ENCODE data around the gene CPXM1. TPM values are rescaled to one million over a fixed set of nuclear protein-coding genes. Genes with fewer than 3 reads are reported as not detected.

The CPXM1 gene
- total RNA-seq, 1 experiment from 2014 or later: 0.17 TPM

DNA sequence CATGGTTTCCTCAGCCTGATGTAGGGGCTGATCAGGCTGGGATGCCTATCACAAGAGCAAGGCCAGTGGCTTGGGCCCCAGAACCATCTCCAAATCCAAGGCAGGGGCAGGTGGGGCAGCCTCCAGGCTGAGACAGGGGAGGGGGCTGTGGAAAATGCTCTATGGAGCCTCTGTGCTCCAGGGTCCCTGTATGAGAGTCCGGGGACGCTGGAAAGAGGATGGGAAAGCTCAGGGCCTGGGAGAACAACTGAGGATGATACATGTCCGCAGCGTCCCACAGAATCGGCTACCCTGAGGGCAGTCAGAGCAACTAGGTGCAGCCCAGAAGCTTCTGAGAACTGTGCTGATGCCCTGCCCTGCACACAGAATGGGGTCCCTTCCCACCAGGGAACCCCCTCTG is 43.4 kb downstream of the CPXM1 start:
- no peaks in the 10 kb centered on the region for H3K9me2 ChIP-seq (ENCODE audit: insufficient read depth)
- no peak for TF ChIP-seq EGR1 (IDR thresholded peaks at IDR 0.05; ENCODE audit: low read depth)
- TF ChIP-seq ZFX (IDR thresholded peaks at IDR 0.05): no peak
- TF ChIP-seq ZNF274 (IDR thresholded peaks at IDR 0.05; ENCODE audit: low read depth, low read length): no peak
- no peak for TF ChIP-seq SIN3A (IDR thresholded peaks at IDR 0.05; ENCODE audit: low read depth)
- no peak for TF ChIP-seq ZBTB33 (IDR thresholded peaks at IDR 0.05; ENCODE audit: extremely low read depth, insufficient replicate concordance, low read length)
- TF ChIP-seq FOSL1 (IDR thresholded peaks at IDR 0.05; ENCODE audit: low read depth): no peak
- TF ChIP-seq, protein P1, sequence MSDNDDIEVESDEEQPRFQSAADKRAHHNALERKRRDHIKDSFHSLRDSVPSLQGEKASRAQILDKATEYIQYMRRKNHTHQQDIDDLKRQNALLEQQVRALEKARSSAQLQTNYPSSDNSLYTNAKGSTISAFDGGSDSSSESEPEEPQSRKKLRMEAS (IDR thresholded peaks at IDR 0.05): no peak
- no peak for TF ChIP-seq YY1 (IDR thresholded peaks at IDR 0.05; ENCODE audit: extremely low read depth, insufficient replicate concordance, low read depth, low read length)
- no peak for TF ChIP-seq SP1 (IDR thresholded peaks at IDR 0.05; ENCODE audit: low read depth)
- TF ChIP-seq, protein P2, sequence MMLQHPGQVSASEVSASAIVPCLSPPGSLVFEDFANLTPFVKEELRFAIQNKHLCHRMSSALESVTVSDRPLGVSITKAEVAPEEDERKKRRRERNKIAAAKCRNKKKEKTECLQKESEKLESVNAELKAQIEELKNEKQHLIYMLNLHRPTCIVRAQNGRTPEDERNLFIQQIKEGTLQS (IDR thresholded peaks at IDR 0.05): no peak
- no peak for TF ChIP-seq SRF (IDR thresholded peaks at IDR 0.05; ENCODE audit: low read depth)
- TF ChIP-seq, protein P3, sequence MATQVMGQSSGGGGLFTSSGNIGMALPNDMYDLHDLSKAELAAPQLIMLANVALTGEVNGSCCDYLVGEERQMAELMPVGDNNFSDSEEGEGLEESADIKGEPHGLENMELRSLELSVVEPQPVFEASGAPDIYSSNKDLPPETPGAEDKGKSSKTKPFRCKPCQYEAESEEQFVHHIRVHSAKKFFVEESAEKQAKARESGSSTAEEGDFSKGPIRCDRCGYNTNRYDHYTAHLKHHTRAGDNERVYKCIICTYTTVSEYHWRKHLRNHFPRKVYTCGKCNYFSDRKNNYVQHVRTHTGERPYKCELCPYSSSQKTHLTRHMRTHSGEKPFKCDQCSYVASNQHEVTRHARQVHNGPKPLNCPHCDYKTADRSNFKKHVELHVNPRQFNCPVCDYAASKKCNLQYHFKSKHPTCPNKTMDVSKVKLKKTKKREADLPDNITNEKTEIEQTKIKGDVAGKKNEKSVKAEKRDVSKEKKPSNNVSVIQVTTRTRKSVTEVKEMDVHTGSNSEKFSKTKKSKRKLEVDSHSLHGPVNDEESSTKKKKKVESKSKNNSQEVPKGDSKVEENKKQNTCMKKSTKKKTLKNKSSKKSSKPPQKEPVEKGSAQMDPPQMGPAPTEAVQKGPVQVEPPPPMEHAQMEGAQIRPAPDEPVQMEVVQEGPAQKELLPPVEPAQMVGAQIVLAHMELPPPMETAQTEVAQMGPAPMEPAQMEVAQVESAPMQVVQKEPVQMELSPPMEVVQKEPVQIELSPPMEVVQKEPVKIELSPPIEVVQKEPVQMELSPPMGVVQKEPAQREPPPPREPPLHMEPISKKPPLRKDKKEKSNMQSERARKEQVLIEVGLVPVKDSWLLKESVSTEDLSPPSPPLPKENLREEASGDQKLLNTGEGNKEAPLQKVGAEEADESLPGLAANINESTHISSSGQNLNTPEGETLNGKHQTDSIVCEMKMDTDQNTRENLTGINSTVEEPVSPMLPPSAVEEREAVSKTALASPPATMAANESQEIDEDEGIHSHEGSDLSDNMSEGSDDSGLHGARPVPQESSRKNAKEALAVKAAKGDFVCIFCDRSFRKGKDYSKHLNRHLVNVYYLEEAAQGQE (IDR thresholded peaks at IDR 0.05; ENCODE audit: low read depth): no peak
- no peak for TF ChIP-seq CBX3 (IDR thresholded peaks at IDR 0.05; ENCODE audit: low read depth)
- H2AFZ ChIP-seq (ENCODE audit: low read depth, low read length, poor library complexity, severe bottlenecking): no peak overlapping the region
- H3K4me2 ChIP-seq (ENCODE audit: low read length): no peak overlapping the region
- ChIA-PET RAD21 (ENCODE audit: low non-redundant PET in 1 of 2, low total read pairs in 2 of 2, uncharacterized antibody in 2 of 2, unreplicated experiment in 2 of 2) (no interaction called here), CTCF (interaction anchor here (1.1 to 2.9 kb wide), 2 partner anchors 94 to 244 kb away, joined by 3 to 29 read pairs; no protein-coding TSS in a partner anchor), POLR2A (no interaction called here)
- ATAC-seq (no peak), DNase-seq (ENCODE audit: low read depth, low spot score) (no peak)
- H4K20me1 ChIP-seq (ENCODE audit: insufficient read depth): no peaks in the 10 kb centered on the region
- no peak overlapping the region for H3K27ac ChIP-seq (ENCODE audit: low read depth, low read length)
- peaks cover 0 to 18% of the 10 kb centered on the region in 2 experiments; a peak in 2 of 4 replicates for H3K4me1 ChIP-seq (ENCODE audit: control insufficient read depth in 1 of 2, insufficient read depth in 2 of 2, low read length in 2 of 2)
- intact Hi-C loops (cut with micrococcal nuclease): no loop called here
- no TSS peak for BruUV-seq (replicated peaks)
- H3K79me2 ChIP-seq (ENCODE audit: insufficient read depth, low read length): no peaks in the 10 kb centered on the region
- H3K9ac ChIP-seq (ENCODE audit: low read length): no peak overlapping the region
- no peak overlapping the region for H3K4me3 ChIP-seq (replicated peaks in 1 of 2; ENCODE audit: low read depth in 1 of 2, low read length in 2 of 2)
- H3K27me3 ChIP-seq (ENCODE audit: insufficient read depth, low read length): no peaks in the 10 kb centered on the region
- H3K36me3 ChIP-seq (ENCODE audit: control insufficient read depth in 1 of 2, insufficient read depth in 2 of 2, low read length in 2 of 2): no peaks in the 10 kb centered on the region
- H3K9me3 ChIP-seq (ENCODE audit: control insufficient read depth in 1 of 2, insufficient read depth in 1 of 2, low read depth in 1 of 2, low read length in 2 of 2): no peaks in the 10 kb centered on the region
